Right lobe of liver (tissue), 4 donors: ENCODE results near the gene TST.

Source experiments
- POLR2A ChIP-seq: fragments of 450-650 bp; IDR thresholded peaks from one replicate; pipeline ENCODE4 v1.6.1; 2017; ENCODE audit warnings: antibody characterized with exemption, mild to moderate bottlenecking
- TF ChIP-seq, protein P1 (sequence below), 4 donors: fragments of 200-600 bp in 3 of 4; fragments of 450-650 bp in 1 of 4; IDR thresholded peaks; one replicate each; pipeline versions ENCODE4 v1.5.1 to v1.8.0; 2016 to 2022; ENCODE audit warnings: antibody characterized with exemption in 4 of 4, mild to moderate bottlenecking in 2 of 4
- donor health status: DM: no; HTN: no; CAD: no.
- donor health status: DM: no; HTN: no; CAD: no.
- donor health status: DM: no; HTN: yes; CAD: no.

DNA sequence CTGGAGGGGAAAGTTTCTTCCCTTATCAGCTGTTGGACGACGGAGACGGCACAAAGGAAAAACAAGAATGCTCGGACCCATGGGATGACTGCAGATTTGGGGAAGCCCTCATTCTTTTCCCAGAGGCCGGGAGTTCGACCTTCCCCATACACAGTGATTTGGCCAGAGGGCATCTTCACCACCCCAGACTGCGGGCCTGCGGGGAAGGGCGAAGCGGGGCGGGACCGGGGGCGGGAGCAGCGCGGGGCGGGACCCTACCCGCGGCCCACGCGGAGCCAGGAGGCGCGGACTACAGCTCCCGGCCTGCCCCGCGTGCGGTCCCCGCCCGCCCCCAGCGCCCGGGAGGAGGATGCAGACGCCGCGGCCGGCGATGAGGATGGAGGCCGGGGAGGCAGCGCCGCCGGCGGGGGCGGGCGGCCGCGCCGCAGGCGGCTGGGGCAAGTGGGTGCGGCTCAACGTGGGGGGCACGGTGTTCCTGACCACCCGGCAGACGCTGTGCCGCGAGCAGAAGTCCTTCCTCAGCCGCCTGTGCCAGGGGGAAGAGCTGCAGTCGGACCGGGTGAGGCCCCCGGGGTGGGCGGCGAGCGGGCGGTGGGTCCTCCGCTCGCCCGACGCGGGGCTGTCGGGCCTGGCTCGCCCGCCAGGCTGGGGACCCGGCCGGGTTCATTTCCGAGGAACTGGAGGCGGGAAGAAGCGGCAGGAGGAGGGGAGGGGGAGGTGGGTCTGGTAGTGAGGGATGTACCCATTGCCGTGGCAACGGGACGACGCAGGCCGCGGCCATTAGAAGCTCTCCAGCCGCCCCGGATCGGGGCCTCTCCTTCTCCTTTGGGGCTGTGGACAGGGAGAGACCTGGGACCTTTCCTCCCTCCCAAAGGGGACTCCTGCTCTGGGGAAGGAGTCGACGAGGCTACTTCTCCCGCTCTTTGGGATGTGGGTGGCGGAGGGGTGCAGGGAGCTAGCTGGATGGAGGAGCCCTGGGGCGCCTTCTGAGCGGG, 32.4 kb upstream of the TST start, which contains the start of gene KCTD17:
- TF ChIP-seq, protein P1, sequence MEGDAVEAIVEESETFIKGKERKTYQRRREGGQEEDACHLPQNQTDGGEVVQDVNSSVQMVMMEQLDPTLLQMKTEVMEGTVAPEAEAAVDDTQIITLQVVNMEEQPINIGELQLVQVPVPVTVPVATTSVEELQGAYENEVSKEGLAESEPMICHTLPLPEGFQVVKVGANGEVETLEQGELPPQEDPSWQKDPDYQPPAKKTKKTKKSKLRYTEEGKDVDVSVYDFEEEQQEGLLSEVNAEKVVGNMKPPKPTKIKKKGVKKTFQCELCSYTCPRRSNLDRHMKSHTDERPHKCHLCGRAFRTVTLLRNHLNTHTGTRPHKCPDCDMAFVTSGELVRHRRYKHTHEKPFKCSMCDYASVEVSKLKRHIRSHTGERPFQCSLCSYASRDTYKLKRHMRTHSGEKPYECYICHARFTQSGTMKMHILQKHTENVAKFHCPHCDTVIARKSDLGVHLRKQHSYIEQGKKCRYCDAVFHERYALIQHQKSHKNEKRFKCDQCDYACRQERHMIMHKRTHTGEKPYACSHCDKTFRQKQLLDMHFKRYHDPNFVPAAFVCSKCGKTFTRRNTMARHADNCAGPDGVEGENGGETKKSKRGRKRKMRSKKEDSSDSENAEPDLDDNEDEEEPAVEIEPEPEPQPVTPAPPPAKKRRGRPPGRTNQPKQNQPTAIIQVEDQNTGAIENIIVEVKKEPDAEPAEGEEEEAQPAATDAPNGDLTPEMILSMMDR (IDR thresholded peaks at IDR 0.05) = no peak
- TF ChIP-seq POLR2A = peak; percentile 45
